Hepatocyte (in vitro differentiated cells): Measurements from ENCODE around the gene PRKAA1. TPM values are rescaled to one million over a fixed set of nuclear protein-coding genes. Genes with fewer than 3 reads are reported as not detected.

Experiments used
- polyA plus RNA-seq: library from polyadenylated mRNA; unstranded; fragments of >200 nt; fragmentation: Nextera tagmentation; extraction: Ambion mirVana; gene quantifications from 2 replicates; pipeline ENCODE4 v1.2.1, GENCODE V29; 2016
- small RNA-seq: library from RNA; depleted of rRNA; stranded (forward); fragments of <200 nt; gene quantifications from one replicate; pipeline ENCODE3, GENCODE V24; 2014
- total RNA-seq: library from RNA; depleted of rRNA; stranded (reverse); fragments of >200 nt; gene quantifications from 2 replicates; pipeline ENCODE4 v1.2.3, GENCODE V29; 2014

Gene PRKAA1
- total and polyA plus RNA-seq, 2 experiments from 2014 or later, result 25.7 to 90.4 TPM

Small RNA genes lying within 50 kb of the gene (small RNA-seq; reads per million reads assigned to genes)
- gene RF00191 (not detected), gene SNORD72 (133 reads per million, percentile 98 among the genes with 10 or more reads in this experiment)

Other genes with a start within 250 kb of the PRKAA1 start
- 1.4 and 7.1 TPM in 2 replicates for gene PTGER4, start 118.5 kb downstream of the PRKAA1 start, total RNA-seq
- gene PTGER4, start 118.5 kb downstream of the PRKAA1 start, polyA plus RNA-seq, result 1.4 and 3.6 TPM in 2 replicates
- 15.4 and 19.3 TPM in 2 replicates for gene TTC33, start 42.4 kb downstream of the PRKAA1 start, total RNA-seq
- gene TTC33, start 42.4 kb downstream of the PRKAA1 start, polyA plus RNA-seq, result 5.6 and 8.8 TPM in 2 replicates
- gene RPL37, start 36.8 kb upstream of the PRKAA1 start, total RNA-seq, result 48.2 and 68.7 TPM in 2 replicates
- gene RPL37, start 36.8 kb upstream of the PRKAA1 start, polyA plus RNA-seq, result 534 and 566 TPM in 2 replicates
- 4.5 and 5.5 TPM in 2 replicates for gene CARD6, start 43.0 kb upstream of the PRKAA1 start, total RNA-seq
- 1.4 and 2.6 TPM in 2 replicates for gene CARD6, start 43.0 kb upstream of the PRKAA1 start, polyA plus RNA-seq
- 10.3 and 43.5 TPM in 2 replicates for gene C7, start 111.1 kb upstream of the PRKAA1 start, total RNA-seq
- gene C7, start 111.1 kb upstream of the PRKAA1 start, polyA plus RNA-seq, result 5.3 and 7.7 TPM in 2 replicates